Measurements from ENCODE around the gene TIMM22. TPM values are rescaled to one million over a fixed set of nuclear protein-coding genes. Genes with fewer than 3 reads are reported as not detected.
A peak's percentile ranks its signal among the peaks of the same experiment; 100 is the strongest.

The TIMM22 gene
- total and polyA plus RNA-seq, 5 donors: 13.9 to 16.1 (median 14.2) TPM

GRCh38 chr17:1022278-1023024 lies 25.5 kb downstream of the TIMM22 start:
- H3K4me3 ChIP-seq (ENCODE audit: low read length): no peak overlapping the region
- peak; percentile 80 to 94 (median 89) for DNase-seq
- 50% methylated on average over 32 of the region's 32 CpGs for WGBS

GRCh38 chr17:1024076-1024475 lies 27.1 kb downstream of the TIMM22 start:
- H3K4me3 ChIP-seq (ENCODE audit: low read length): no peak overlapping the region
- no peaks in the 10 kb centered on the region for H3K9me3 ChIP-seq (ENCODE audit: control insufficient read depth, low read length)
- intact Hi-C loops (cut with DNase I): no loop called here
- WGBS: 87% methylated on average over 27 of the region's 27 CpGs
- peaks cover 8% of the 10 kb centered on the region for H3K4me1 ChIP-seq (ENCODE audit: control insufficient read depth, insufficient read depth, low read length)
- DNase-seq: peak in 2 of 3 donors; percentile 23 to 62
- no peak overlapping the region for H3K27ac ChIP-seq (ENCODE audit: low read length)
- no peaks in the 10 kb centered on the region for H3K27me3 ChIP-seq (ENCODE audit: control insufficient read depth, insufficient read depth)
- ATAC-seq: no peak

More at GRCh38 chr17:1022278-1023024, 25.5 kb downstream of the TIMM22 start:
- Histone ChIP-seq H3K9me3 (ENCODE audit: control insufficient read depth, low read length) (no peaks in the 10 kb centered on the region), H3K27ac (ENCODE audit: low read length) (peak overlapping the region; percentile 42), H3K27me3 (ENCODE audit: control insufficient read depth, insufficient read depth) (no peaks in the 10 kb centered on the region), H3K4me1 (ENCODE audit: control insufficient read depth, insufficient read depth, low read length) (peaks cover 8% of the 10 kb centered on the region)
- intact Hi-C loops (cut with DNase I): no loop called here
- peak; percentile 75 to 79 for ATAC-seq

GRCh38 chr17:1025733-1026598 lies 29.0 kb downstream of the TIMM22 start:
- Histone ChIP-seq H3K27ac (ENCODE audit: low read length) (no peak overlapping the region), H3K27me3 (ENCODE audit: control insufficient read depth, insufficient read depth) (no peaks in the 10 kb centered on the region), H3K4me3 (ENCODE audit: low read length) (no peak overlapping the region), H3K4me1 (ENCODE audit: control insufficient read depth, insufficient read depth, low read length) (peaks cover 15% of the 10 kb centered on the region), H3K9me3 (ENCODE audit: control insufficient read depth, low read length) (no peaks in the 10 kb centered on the region)
- intact Hi-C loops (cut with DNase I): no loop called here
- DNase-seq (no peak), ATAC-seq (no peak)
- WGBS: 82% methylated on average over 30 of the region's 30 CpGs

- Histone ChIP-seq H3K4me3 (ENCODE audit: low read length) (no peak overlapping the region), H3K4me1 (ENCODE audit: control insufficient read depth, insufficient read depth, low read length) (peaks cover 15% of the 10 kb centered on the region), H3K9me3 (ENCODE audit: control insufficient read depth, low read length) (no peaks in the 10 kb centered on the region), H3K27ac (ENCODE audit: low read length) (no peak overlapping the region), H3K27me3 (ENCODE audit: control insufficient read depth, insufficient read depth) (no peaks in the 10 kb centered on the region)
- DNase-seq (no peak), ATAC-seq (no peak)
- 88% methylated on average over 10 of the region's 10 CpGs for WGBS
- intact Hi-C loops (cut with DNase I): no loop called here
Measured at GRCh38 chr17:1026599-1026975, 29.7 kb downstream of the TIMM22 start.

GRCh38 chr17:1027044-1027443 lies 30.1 kb downstream of the TIMM22 start:
- DNase-seq (peak in 1 of 3 donors; percentile 72), ATAC-seq (no peak)
- no peaks in the 10 kb centered on the region for H3K27me3 ChIP-seq (ENCODE audit: control insufficient read depth, insufficient read depth)
- peaks cover 15% of the 10 kb centered on the region for H3K4me1 ChIP-seq (ENCODE audit: control insufficient read depth, insufficient read depth, low read length)
- no peak overlapping the region for H3K4me3 ChIP-seq (ENCODE audit: low read length)
- no peaks in the 10 kb centered on the region for H3K9me3 ChIP-seq (ENCODE audit: control insufficient read depth, low read length)
- no peak overlapping the region for H3K27ac ChIP-seq (ENCODE audit: low read length)
- intact Hi-C loops (cut with DNase I): no loop called here
- WGBS: 76% methylated on average over 9 of the region's 9 CpGs

GRCh38 chr17:1029196-1029921 lies 32.4 kb downstream of the TIMM22 start:
- DNase-seq: peak in 1 of 3 donors; percentile 53
- 64% methylated on average over 30 of the region's 30 CpGs for WGBS
- H3K4me3 ChIP-seq (ENCODE audit: low read length): no peak overlapping the region

GRCh38 chr17:1029922-1030644 lies 33.2 kb downstream of the TIMM22 start:
- Histone ChIP-seq H3K9me3 (ENCODE audit: control insufficient read depth, low read length) (no peaks in the 10 kb centered on the region), H3K27me3 (ENCODE audit: control insufficient read depth, insufficient read depth) (no peaks in the 10 kb centered on the region), H3K4me3 (ENCODE audit: low read length) (no peak overlapping the region), H3K4me1 (ENCODE audit: control insufficient read depth, insufficient read depth, low read length) (peaks cover 8% of the 10 kb centered on the region), H3K27ac (ENCODE audit: low read length) (peak overlapping the region; percentile 60)
- DNase-seq: peak in 1 of 3 donors; percentile 35
- intact Hi-C loops (cut with DNase I): no loop called here
- WGBS: 55% methylated on average over 20 of the region's 20 CpGs
- ATAC-seq: peak; percentile 3 to 6

More at GRCh38 chr17:1029196-1029921, 32.4 kb downstream of the TIMM22 start:
- peak; percentile 1 to 25 for ATAC-seq
- peak overlapping the region; percentile 56 for H3K27ac ChIP-seq (ENCODE audit: low read length)
- peaks cover 8% of the 10 kb centered on the region for H3K4me1 ChIP-seq (ENCODE audit: control insufficient read depth, insufficient read depth, low read length)
- H3K27me3 ChIP-seq (ENCODE audit: control insufficient read depth, insufficient read depth): no peaks in the 10 kb centered on the region
- no peaks in the 10 kb centered on the region for H3K9me3 ChIP-seq (ENCODE audit: control insufficient read depth, low read length)
- intact Hi-C loops (cut with DNase I): no loop called here

GRCh38 chr17:1030684-1031532 lies 34.0 kb downstream of the TIMM22 start:
- Histone ChIP-seq H3K4me1 (ENCODE audit: control insufficient read depth, insufficient read depth, low read length) (peaks cover 8% of the 10 kb centered on the region), H3K27me3 (ENCODE audit: control insufficient read depth, insufficient read depth) (no peaks in the 10 kb centered on the region), H3K9me3 (ENCODE audit: control insufficient read depth, low read length) (no peaks in the 10 kb centered on the region), H3K4me3 (ENCODE audit: low read length) (peak overlapping the region; percentile 39), H3K27ac (ENCODE audit: low read length) (peak overlapping the region; percentile 60)
- peak; percentile 63 to 90 (median 86) for DNase-seq
- intact Hi-C loops (cut with DNase I): no loop called here
- peak; percentile 48 to 52 for ATAC-seq
- 42% methylated on average over 45 of the region's 45 CpGs for WGBS

GRCh38 chr17:1031711-1032110 lies 34.8 kb downstream of the TIMM22 start:
- DNase-seq (peak; percentile 77 to 93 (median 90)), ATAC-seq (peak; percentile 72 to 78)
- Histone ChIP-seq H3K27ac (ENCODE audit: low read length) (no peak overlapping the region), H3K4me1 (ENCODE audit: control insufficient read depth, insufficient read depth, low read length) (peaks cover 8% of the 10 kb centered on the region), H3K9me3 (ENCODE audit: control insufficient read depth, low read length) (no peaks in the 10 kb centered on the region), H3K4me3 (ENCODE audit: low read length) (peak overlapping the region; percentile 39), H3K27me3 (ENCODE audit: control insufficient read depth, insufficient read depth) (no peaks in the 10 kb centered on the region)
- WGBS: 14% methylated on average over 30 of the region's 35 CpGs
- intact Hi-C loops (cut with DNase I): no loop called here

All from right cardiac atrium (tissue), 5 donors.